Ascending aorta (tissue), 2 donors: ENCODE results near the gene SSPN. TPM values are rescaled to one million over a fixed set of nuclear protein-coding genes. Genes with fewer than 3 reads are reported as not detected.

Source experiments
- DNase-seq, 2 donors: peaks; one replicate each; pipeline ENCODE4 v3.0.0-alpha.2; 2019; ENCODE audit warnings: low spot score in 2 of 2
- H3K27ac ChIP-seq, 2 donors: fragments of 200-600 bp; sonication (generic); one replicate each; pipeline ENCODE4 v1.5.1; 2016 to 2017; ENCODE audit warnings: mild to moderate bottlenecking in 1 of 2
- H3K27me3 ChIP-seq: fragments of 200-600 bp; sonication (generic); one replicate; pipeline ENCODE4 v1.5.1; 2017
- H3K36me3 ChIP-seq, 2 donors: fragments of 200-600 bp; sonication (generic); one replicate each; pipeline ENCODE4 v1.5.1; 2016
- H3K4me1 ChIP-seq, 2 donors: fragments of 200-600 bp; sonication (generic); one replicate each; pipeline ENCODE4 v1.5.1; 2016 to 2017; ENCODE audit warnings: mild to moderate bottlenecking in 1 of 2
- H3K4me3 ChIP-seq, 2 donors: fragments of 200-600 bp; sonication (generic); one replicate each; pipeline ENCODE4 v1.5.1; 2016 to 2017; ENCODE audit warnings: mild to moderate bottlenecking in 1 of 2
- H3K9me3 ChIP-seq, 2 donors: fragments of 200-600 bp; sonication (generic); one replicate each; pipeline ENCODE4 v1.5.1; 2016
- intact Hi-C: fragments of 100-400 bp; cut with DNase I; formaldehyde crosslinking; loops from one replicate; pipeline ENCODE4 v1.15.1; 2023
- total RNA-seq: library from RNA; depleted of rRNA; stranded (reverse); fragments of >200 nt; gene quantifications from one replicate; pipeline ENCODE4 v1.1.0, GENCODE V29; 2016
- TF ChIP-seq, protein P1 (sequence below), 3 experiments: fragments of 200-600 bp in 2 of 3; fragments of 450-650 bp in 1 of 3; sonication (generic) in 2 of 3; IDR thresholded peaks; one replicate each; pipeline ENCODE4 v1.5.1; 2016 to 2019; ENCODE audit warnings: antibody characterized with exemption in 3 of 3, mild to moderate bottlenecking in 1 of 3, moderate library complexity in 1 of 3

The SSPN gene
- total RNA-seq, 1 donor from 2014 or later, result 56.3 TPM

DNA sequence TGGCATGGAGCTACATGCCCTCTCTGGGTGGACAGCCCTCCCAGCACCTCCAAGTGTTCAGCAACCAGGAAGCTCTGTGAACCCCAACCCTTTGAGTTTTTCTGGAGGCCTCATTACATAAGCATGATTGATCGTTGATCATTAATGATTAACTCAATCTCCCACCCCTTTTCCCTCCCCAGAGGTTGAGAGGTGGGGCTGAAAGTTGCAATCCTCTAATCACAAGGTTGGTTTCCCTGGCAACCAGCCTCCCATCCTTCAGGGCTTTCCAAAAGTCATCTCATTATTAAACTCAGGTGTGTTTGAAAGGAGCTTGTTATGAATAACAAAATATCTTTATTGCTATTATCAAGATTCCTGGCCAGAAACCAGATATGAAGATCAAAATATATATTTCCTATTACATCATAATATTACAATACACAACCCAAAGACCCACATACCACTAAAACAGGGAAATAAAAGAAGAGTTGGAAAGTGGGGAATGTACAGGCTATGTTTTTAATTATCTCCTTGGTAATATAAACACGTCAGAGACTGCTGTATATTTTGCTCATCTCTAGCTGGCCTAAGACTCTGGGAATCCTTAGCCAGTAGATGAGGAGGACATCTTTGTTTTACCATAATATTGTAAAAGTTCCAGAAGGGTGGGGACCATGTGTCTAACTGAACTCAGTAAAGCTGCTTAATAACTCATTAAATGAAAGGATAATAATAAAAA, 73.6 kb downstream of the SSPN start:
- Histone ChIP-seq H3K9me3 (no peaks in the 10 kb centered on the region), H3K27me3 (no peaks in the 10 kb centered on the region), H3K4me1 (peaks cover under 1 to 15% of the 10 kb centered on the region in 2 donors), H3K27ac (no peak overlapping the region), H3K36me3 (no peaks in the 10 kb centered on the region), H3K4me3 (no peak overlapping the region)
- intact Hi-C loops, result no loop called here
- TF ChIP-seq, protein P1, sequence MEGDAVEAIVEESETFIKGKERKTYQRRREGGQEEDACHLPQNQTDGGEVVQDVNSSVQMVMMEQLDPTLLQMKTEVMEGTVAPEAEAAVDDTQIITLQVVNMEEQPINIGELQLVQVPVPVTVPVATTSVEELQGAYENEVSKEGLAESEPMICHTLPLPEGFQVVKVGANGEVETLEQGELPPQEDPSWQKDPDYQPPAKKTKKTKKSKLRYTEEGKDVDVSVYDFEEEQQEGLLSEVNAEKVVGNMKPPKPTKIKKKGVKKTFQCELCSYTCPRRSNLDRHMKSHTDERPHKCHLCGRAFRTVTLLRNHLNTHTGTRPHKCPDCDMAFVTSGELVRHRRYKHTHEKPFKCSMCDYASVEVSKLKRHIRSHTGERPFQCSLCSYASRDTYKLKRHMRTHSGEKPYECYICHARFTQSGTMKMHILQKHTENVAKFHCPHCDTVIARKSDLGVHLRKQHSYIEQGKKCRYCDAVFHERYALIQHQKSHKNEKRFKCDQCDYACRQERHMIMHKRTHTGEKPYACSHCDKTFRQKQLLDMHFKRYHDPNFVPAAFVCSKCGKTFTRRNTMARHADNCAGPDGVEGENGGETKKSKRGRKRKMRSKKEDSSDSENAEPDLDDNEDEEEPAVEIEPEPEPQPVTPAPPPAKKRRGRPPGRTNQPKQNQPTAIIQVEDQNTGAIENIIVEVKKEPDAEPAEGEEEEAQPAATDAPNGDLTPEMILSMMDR (IDR thresholded peaks at IDR 0.05), result no peak
- DNase-seq, result no peak

DNA sequence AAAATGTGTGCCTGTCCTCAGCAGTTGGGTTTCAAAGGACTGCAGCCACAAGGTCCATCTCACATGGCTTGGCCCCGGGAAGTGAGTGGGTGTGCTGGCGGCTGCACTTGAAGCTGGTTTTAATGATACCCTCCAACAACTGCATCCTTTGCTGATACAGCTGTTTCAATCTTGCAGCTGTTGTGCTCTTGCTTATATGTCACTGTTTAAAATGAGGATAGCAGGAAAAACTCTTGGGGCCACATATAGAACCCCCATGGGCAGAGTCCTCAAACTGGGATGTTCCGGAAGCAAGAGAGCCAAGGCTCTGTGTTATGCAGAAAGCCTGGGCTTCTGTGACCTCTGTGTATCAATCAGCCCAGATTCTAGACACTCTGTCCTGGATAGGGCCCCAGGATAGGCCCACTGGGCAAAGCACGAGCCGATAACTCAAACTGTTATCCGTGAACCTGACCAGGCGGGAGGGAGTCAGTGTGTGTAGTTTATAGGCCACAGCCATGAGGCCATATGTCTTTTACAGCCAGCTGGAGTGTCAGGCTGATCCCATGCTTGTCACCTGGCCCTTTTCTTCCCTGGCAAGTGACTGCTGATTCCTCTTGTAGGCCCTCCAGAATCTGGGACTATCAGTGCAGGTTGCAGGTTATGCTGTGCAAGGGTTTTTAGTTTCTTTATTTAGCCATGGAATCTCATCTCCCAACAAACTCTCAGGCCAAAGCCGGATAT, 74.3 kb downstream of the SSPN start:
- DNase-seq, result no peak
- TF ChIP-seq, protein P1 (IDR thresholded peaks at IDR 0.05), result no peak
- Histone ChIP-seq H3K27ac (no peak overlapping the region), H3K4me3 (no peak overlapping the region), H3K9me3 (no peaks in the 10 kb centered on the region), H3K36me3 (no peaks in the 10 kb centered on the region), H3K27me3 (no peaks in the 10 kb centered on the region), H3K4me1 (peaks cover 6 to 21% of the 10 kb centered on the region in 2 donors)
- intact Hi-C loops, result loop anchor here (5.0 to 10.0 kb wide), 2 partner anchors 117 to 1015 kb away; partner anchors contain the start of gene KRAS

DNA sequence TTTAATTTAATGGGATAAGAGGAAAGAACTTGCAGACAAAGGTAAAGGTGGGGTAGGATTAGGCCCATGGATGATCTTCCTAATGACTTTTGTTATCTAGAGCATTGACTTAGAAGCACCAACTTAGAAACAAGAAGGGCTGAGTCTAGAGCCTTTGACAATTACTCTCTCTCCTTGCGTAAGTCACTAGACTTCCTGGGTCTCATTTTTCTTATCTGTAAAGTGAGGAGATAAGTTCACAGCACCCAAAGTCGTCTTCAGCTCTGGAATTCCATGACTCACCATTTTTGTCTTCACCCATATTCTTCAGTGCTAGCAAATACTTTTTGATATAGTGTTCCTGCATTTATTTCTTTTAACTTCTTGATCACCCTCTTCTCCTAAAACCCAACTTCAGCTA, 75.7 kb downstream of the SSPN start:
- H3K36me3 ChIP-seq, result no peaks in the 10 kb centered on the region
- peaks cover 6 to 30% of the 10 kb centered on the region in 2 donors for H3K4me1 ChIP-seq
- intact Hi-C loops, result loop anchor here (5.0 to 10.0 kb wide), 2 partner anchors 119 to 1016 kb away; partner anchors contain the start of gene KRAS
- no peak for DNase-seq
- no peaks in the 10 kb centered on the region for H3K27me3 ChIP-seq
- no peaks in the 10 kb centered on the region for H3K9me3 ChIP-seq
- no peak overlapping the region for H3K4me3 ChIP-seq
- H3K27ac ChIP-seq, result no peak overlapping the region
- TF ChIP-seq, protein P1 (IDR thresholded peaks at IDR 0.05), result no peak

DNA sequence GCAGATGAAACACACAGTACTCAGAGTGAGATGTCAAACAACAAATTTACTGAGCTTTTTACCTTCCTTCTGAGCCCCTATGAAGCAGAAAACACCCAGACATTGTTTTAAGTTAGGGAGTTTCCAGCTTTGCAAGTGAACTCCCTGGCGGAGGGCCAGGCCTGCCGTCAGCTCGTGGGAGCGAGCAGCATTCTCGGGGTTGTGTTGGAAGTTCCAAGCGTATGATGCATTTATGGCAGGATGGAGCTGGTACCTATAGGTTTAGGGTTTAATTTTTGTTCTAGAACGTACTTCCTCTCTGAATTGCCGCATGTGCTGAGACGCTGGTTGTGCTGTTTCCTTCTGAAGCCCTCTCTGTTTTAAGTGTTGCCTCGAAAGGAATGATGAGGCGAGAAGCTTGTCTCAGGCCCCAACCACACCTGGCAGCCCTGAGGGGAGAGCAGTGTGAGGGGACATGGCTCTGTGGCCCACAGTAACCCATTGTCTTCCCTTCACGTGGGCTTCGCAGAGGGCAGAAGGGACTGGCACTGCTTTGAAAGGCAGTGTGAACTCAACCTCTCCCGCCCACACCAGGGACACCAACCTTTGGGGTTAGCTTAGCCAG, 76.6 kb downstream of the SSPN start:
- DNase-seq, result peak; percentile 43 to 80
- no peaks in the 10 kb centered on the region for H3K9me3 ChIP-seq
- no peaks in the 10 kb centered on the region for H3K27me3 ChIP-seq
- intact Hi-C loops, result loop anchor here (5.0 to 10.0 kb wide), 2 partner anchors 120 to 1017 kb away; partner anchors contain the start of gene KRAS
- H3K27ac ChIP-seq, result no peak overlapping the region
- H3K36me3 ChIP-seq, result no peaks in the 10 kb centered on the region
- peaks cover 6 to 30% of the 10 kb centered on the region in 2 donors for H3K4me1 ChIP-seq
- H3K4me3 ChIP-seq, result no peak overlapping the region
- TF ChIP-seq, protein P1 (IDR thresholded peaks at IDR 0.05), result no peak

DNA sequence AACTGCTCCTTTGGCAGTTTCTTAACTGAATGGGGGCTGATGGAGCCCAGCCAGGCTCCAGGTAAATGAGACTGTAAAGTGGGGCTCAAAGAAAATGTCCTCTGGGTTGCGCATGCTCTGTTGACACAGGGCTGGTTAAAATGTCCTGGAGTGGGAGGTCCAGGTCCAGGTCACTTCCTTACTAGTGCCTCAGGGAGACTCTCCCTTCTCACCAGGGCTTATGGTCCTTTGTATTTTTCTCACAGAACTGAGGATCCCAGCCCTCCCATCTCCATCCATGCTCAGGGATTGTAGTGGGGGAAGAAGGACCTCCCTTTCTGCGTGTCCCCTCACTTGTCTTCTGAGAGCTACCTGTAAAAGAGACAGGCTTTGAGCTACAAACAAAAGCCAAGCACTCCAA, 77.5 kb downstream of the SSPN start:
- no peak for DNase-seq
- H3K36me3 ChIP-seq, result no peaks in the 10 kb centered on the region
- H3K4me1 ChIP-seq, result peaks cover 6 to 30% of the 10 kb centered on the region in 2 donors
- intact Hi-C loops, result loop anchor here (5.0 to 10.0 kb wide), 2 partner anchors 121 to 1018 kb away; partner anchors contain the start of gene KRAS
- no peaks in the 10 kb centered on the region for H3K9me3 ChIP-seq
- H3K27me3 ChIP-seq, result no peaks in the 10 kb centered on the region
- TF ChIP-seq, protein P1 (IDR thresholded peaks at IDR 0.05), result no peak
- H3K27ac ChIP-seq, result peak overlapping the region in 1 of 2 donors; percentile 80
- H3K4me3 ChIP-seq, result no peak overlapping the region
